GM18909 (cell line): ENCODE measurements around the gene HVCN1.
A peak's percentile ranks its signal among the peaks of the same experiment; 100 is the strongest.
"Not testable (repeated sequence)": the region's sequence is repeated elsewhere in the genome, so short reads cannot be mapped to it uniquely, and the experiment has no call there.

Experiments
- ATAC-seq: cut with Tn5 transposase; IDR thresholded peaks from one replicate; pipeline ENCODE4 v1.9.1; 2021; ENCODE audit warnings: mild to moderate bottlenecking; ENCODE audit not compliant: unreplicated experiment, poor library complexity

HVCN1 gene

GRCh38 chr12:110688446-110689280, at the start of gene HVCN1:
HVCN1 (minus strand) TSS chr12:110689115; CDS start chr12:110683245, 5,870 bp downstream.
- peak; percentile 7 for ATAC-seq

- no peak for ATAC-seq
These were observed 48.6 kb upstream of the HVCN1 start for GRCh38 chr12:110737532-110737931.

GRCh38 chr12:110737016-110737415, 48.1 kb upstream of the HVCN1 start:
- ATAC-seq, result not testable (repeated sequence)

GRCh38 chr12:110733900-110734299, 45.0 kb upstream of the HVCN1 start:
- no peak for ATAC-seq

GRCh38 chr12:110733089-110733715, 44.3 kb upstream of the HVCN1 start:
- ATAC-seq, result no peak

- no peak for ATAC-seq
These were observed 43.7 kb upstream of the HVCN1 start for GRCh38 chr12:110732572-110732971.

GRCh38 chr12:110731479-110731878, 42.6 kb upstream of the HVCN1 start:
- ATAC-seq, result no peak

GRCh38 chr12:110728628-110729027, 39.7 kb upstream of the HVCN1 start:
- no peak for ATAC-seq

GRCh38 chr12:110726708-110727369, 37.9 kb upstream of the HVCN1 start:
- no peak for ATAC-seq

- no peak for ATAC-seq
These were observed 37.1 kb upstream of the HVCN1 start for GRCh38 chr12:110726028-110726427.

GRCh38 chr12:110725267-110725666, 36.4 kb upstream of the HVCN1 start:
- no peak for ATAC-seq

- ATAC-seq, result not testable (repeated sequence)
These were observed 34.0 kb upstream of the HVCN1 start for GRCh38 chr12:110722892-110723291.

GRCh38 chr12:110721570-110721969, 32.7 kb upstream of the HVCN1 start:
- ATAC-seq, result no peak

- no peak for ATAC-seq
These were observed 31.6 kb upstream of the HVCN1 start for GRCh38 chr12:110720516-110720915.

- no peak for ATAC-seq
These were observed 29.4 kb upstream of the HVCN1 start for GRCh38 chr12:110718222-110718908.

- ATAC-seq, result no peak
These were observed 28.1 kb upstream of the HVCN1 start for GRCh38 chr12:110717037-110717436.

- ATAC-seq, result no peak
These were observed 20.0 kb upstream of the HVCN1 start for GRCh38 chr12:110708917-110709316.

- ATAC-seq, result no peak
These were observed 16.4 kb upstream of the HVCN1 start for GRCh38 chr12:110705309-110705708.

- ATAC-seq, result no peak
These were observed 15.8 kb upstream of the HVCN1 start for GRCh38 chr12:110704750-110705149.

- ATAC-seq, result no peak
These were observed 15.3 kb upstream of the HVCN1 start for GRCh38 chr12:110704231-110704630.

- no peak for ATAC-seq
These were observed 13.2 kb upstream of the HVCN1 start for GRCh38 chr12:110702081-110702480.
